PC-9 (cell line): ENCODE results near the gene SEMA4C. TPM values are rescaled to one million over a fixed set of nuclear protein-coding genes. Genes with fewer than 3 reads are reported as not detected.

Source experiments
- BruUV-seq: library from RNA; stranded (reverse); fragments of 400-500 nt; replicated peaks from 2 replicates; lab custom pipeline; 2021; lab: Mats Ljungman, UMichigan
- CTCF ChIA-PET: fragments of 300-600 bp; sonication (Branson Sonifier 250); formaldehyde crosslinking; loops from one replicate; lab custom pipeline; 2022; ENCODE audit warnings: antibody characterized with exemption; lab: Charles Lee
- POLR2A ChIA-PET: fragments of 300-600 bp; sonication (Branson Sonifier 250); formaldehyde crosslinking; loops from one replicate; lab custom pipeline; 2022; ENCODE audit warnings: antibody characterized with exemption; ENCODE audit not compliant: unreplicated experiment; lab: Charles Lee
- DNase-seq, 2 experiments: peaks; one replicate each; pipeline versions ENCODE4 v3.0.0 to v3.0.0-alpha.2; 2015 to 2022; ENCODE audit warnings: mixed read lengths in 1 of 2
- H2AFZ ChIP-seq: fragments of 200-600 bp; sonication (generic); 2 replicates; pipeline ENCODE4 v1.8.1; 2017; ENCODE audit warnings: antibody characterized with exemption
- H3F3A ChIP-seq: fragments of 200-600 bp; sonication (generic); 2 replicates; pipeline ENCODE4 v1.8.1; 2017; ENCODE audit warnings: antibody characterized with exemption, mild to moderate bottlenecking, low read depth; ENCODE audit not compliant: insufficient read depth
- H3K27ac ChIP-seq: fragments of 200-600 bp; sonication (generic); 2 replicates; pipeline ENCODE4 v1.6.1; 2016; ENCODE audit warnings: mixed run types
- H3K27me3 ChIP-seq: fragments of 200-600 bp; sonication (generic); 2 replicates; pipeline ENCODE4 v1.6.1; 2016; ENCODE audit warnings: low read depth, mixed run types; ENCODE audit not compliant: insufficient read depth
- H3K36me3 ChIP-seq: fragments of 200-600 bp; sonication (generic); 2 replicates; pipeline ENCODE4 v1.6.1; 2016; ENCODE audit warnings: low read depth, mixed run types
- H3K4me1 ChIP-seq: fragments of 200-600 bp; sonication (generic); replicated peaks from 2 replicates; pipeline ENCODE4 v1.6.1; 2016; ENCODE audit warnings: mixed run types; ENCODE audit not compliant: insufficient read depth
- H3K4me2 ChIP-seq: fragments of 200-600 bp; sonication (generic); 2 replicates; pipeline ENCODE4 v1.6.1; 2017; ENCODE audit warnings: mixed run types
- H3K4me3 ChIP-seq: fragments of 200-600 bp; sonication (generic); 2 replicates; pipeline ENCODE4 v1.6.1; 2016; ENCODE audit warnings: mixed run types
- H3K79me2 ChIP-seq: fragments of 200-600 bp; sonication (generic); 2 replicates; pipeline ENCODE4 v1.6.1; 2017; ENCODE audit warnings: low read depth, mixed run types
- H3K9me2 ChIP-seq: fragments of 200-600 bp; sonication (generic); 2 replicates; pipeline ENCODE4 v1.8.1; 2017; ENCODE audit warnings: mild to moderate bottlenecking; ENCODE audit not compliant: insufficient read depth
- H3K9me3 ChIP-seq: fragments of 200-600 bp; sonication (generic); 2 replicates; pipeline ENCODE4 v1.8.1; 2016; ENCODE audit warnings: low read depth; ENCODE audit not compliant: insufficient read depth
- H4K20me1 ChIP-seq: fragments of 200-600 bp; sonication (generic); 2 replicates; pipeline ENCODE4 v1.8.1; 2017; ENCODE audit not compliant: insufficient read depth
- EZH2 ChIP-seq: fragments of 200-600 bp; sonication (generic); IDR thresholded peaks from 2 replicates; pipeline ENCODE4 v1.8.0; 2017; ENCODE audit warnings: antibody characterized with exemption, low read depth
- intact Hi-C: fragments of 100-400 bp; cut with micrococcal nuclease; formaldehyde crosslinking; loops from one replicate; pipeline ENCODE4 v1.10.0; 2022; ENCODE audit not compliant: unreplicated experiment
- total RNA-seq: library from RNA; stranded (reverse); gene quantifications from 2 replicates; pipeline ENCODE4 v1.2.3, GENCODE V29; 2021
- TF ChIP-seq, protein P1 (sequence below): fragments of 200-600 bp; sonication (generic); conservative IDR thresholded peaks from 2 replicates; pipeline ENCODE4 v1.6.1; 2017; ENCODE audit warnings: mixed run types, antibody characterized with exemption, mild to moderate bottlenecking, moderate library complexity

SEMA4C gene
- total RNA-seq, 1 experiment from 2014 or later, result 52.8 TPM

DNA sequence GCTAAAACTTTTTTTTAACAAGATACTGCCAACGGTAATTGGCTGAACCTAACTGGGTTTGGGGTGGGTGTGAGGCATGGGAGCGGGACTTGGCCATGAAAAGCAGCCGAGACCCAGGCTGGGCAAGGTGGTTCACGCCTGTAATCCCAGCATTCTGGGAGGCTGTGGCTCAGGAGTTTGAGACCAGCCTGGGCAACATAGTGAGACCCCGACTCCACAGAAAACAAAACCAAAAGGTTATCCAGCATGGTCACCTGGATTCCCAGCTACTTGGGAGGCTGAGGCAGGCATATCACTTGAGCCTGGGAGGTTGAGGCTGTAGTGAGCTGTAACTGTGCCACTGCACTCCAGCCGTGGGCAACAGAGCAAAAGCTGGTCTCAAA is 11.0 kb upstream of the SEMA4C start:
- Histone ChIP-seq H3K4me2 (no peak overlapping the region), H3K79me2 (no peaks in the 10 kb centered on the region), H3F3A (peaks cover 16% of the 10 kb centered on the region), H3K4me1 (peaks cover 87% of the 10 kb centered on the region), H2AFZ (no peak overlapping the region), H3K4me3 (no peak overlapping the region), H3K36me3 (no peaks in the 10 kb centered on the region), H3K27me3 (no peaks in the 10 kb centered on the region), H3K27ac (no peak overlapping the region), H3K9me2 (no peaks in the 10 kb centered on the region), H3K9me3 (no peaks in the 10 kb centered on the region), H4K20me1 (no peaks in the 10 kb centered on the region)
- no TSS peak for BruUV-seq
- no peak for DNase-seq
- no peak for TF ChIP-seq EZH2
- TF ChIP-seq, protein P1, sequence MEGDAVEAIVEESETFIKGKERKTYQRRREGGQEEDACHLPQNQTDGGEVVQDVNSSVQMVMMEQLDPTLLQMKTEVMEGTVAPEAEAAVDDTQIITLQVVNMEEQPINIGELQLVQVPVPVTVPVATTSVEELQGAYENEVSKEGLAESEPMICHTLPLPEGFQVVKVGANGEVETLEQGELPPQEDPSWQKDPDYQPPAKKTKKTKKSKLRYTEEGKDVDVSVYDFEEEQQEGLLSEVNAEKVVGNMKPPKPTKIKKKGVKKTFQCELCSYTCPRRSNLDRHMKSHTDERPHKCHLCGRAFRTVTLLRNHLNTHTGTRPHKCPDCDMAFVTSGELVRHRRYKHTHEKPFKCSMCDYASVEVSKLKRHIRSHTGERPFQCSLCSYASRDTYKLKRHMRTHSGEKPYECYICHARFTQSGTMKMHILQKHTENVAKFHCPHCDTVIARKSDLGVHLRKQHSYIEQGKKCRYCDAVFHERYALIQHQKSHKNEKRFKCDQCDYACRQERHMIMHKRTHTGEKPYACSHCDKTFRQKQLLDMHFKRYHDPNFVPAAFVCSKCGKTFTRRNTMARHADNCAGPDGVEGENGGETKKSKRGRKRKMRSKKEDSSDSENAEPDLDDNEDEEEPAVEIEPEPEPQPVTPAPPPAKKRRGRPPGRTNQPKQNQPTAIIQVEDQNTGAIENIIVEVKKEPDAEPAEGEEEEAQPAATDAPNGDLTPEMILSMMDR, result no peak
- CTCF ChIA-PET, result no interaction called here
- intact Hi-C loops, result no loop called here
- POLR2A ChIA-PET, result no interaction called here

DNA sequence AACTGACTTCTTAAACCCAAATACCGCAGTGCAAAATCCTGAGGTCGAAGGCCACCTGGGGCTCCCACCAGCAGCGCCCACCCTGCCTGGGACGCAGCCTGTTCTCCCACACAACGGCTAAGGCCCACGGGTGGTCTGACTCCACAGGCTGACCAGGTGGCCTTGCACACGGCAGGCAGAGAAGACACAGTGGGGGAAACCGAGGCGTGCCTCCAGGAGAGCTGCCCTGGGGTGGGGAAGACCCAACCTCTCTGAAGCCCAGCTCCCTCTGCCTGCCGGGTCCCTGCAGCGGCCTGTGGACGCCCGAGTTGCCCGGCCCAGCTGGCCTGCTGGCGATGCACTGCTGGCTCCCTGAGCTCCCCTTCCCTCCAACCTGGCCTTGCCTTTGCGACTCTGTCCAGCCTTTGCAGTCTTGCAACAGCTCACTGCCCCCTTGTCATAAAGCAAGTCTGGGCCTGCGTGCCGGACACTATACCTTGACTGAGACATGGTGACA is 9.7 kb upstream of the SEMA4C start:
- H3K79me2 ChIP-seq, result no peaks in the 10 kb centered on the region
- no peak overlapping the region for H2AFZ ChIP-seq
- no peaks in the 10 kb centered on the region for H4K20me1 ChIP-seq
- intact Hi-C loops, result no loop called here
- H3K4me1 ChIP-seq, result peaks cover 87% of the 10 kb centered on the region
- H3K9me2 ChIP-seq, result no peaks in the 10 kb centered on the region
- H3K36me3 ChIP-seq, result no peaks in the 10 kb centered on the region
- H3K9me3 ChIP-seq, result no peaks in the 10 kb centered on the region
- no peak overlapping the region for H3K4me3 ChIP-seq
- DNase-seq, result no peak
- POLR2A ChIA-PET, result interaction anchor here (0.6 kb wide), 1 partner anchor 33 kb away, joined by 6 read pairs; no protein-coding TSS in a partner anchor
- no peak for TF ChIP-seq EZH2
- TF ChIP-seq, protein P1, result no peak
- CTCF ChIA-PET, result no interaction called here
- no peak overlapping the region for H3K27ac ChIP-seq
- no TSS peak for BruUV-seq
- peaks cover 17% of the 10 kb centered on the region for H3F3A ChIP-seq
- H3K4me2 ChIP-seq, result no peak overlapping the region
- no peaks in the 10 kb centered on the region for H3K27me3 ChIP-seq

DNA sequence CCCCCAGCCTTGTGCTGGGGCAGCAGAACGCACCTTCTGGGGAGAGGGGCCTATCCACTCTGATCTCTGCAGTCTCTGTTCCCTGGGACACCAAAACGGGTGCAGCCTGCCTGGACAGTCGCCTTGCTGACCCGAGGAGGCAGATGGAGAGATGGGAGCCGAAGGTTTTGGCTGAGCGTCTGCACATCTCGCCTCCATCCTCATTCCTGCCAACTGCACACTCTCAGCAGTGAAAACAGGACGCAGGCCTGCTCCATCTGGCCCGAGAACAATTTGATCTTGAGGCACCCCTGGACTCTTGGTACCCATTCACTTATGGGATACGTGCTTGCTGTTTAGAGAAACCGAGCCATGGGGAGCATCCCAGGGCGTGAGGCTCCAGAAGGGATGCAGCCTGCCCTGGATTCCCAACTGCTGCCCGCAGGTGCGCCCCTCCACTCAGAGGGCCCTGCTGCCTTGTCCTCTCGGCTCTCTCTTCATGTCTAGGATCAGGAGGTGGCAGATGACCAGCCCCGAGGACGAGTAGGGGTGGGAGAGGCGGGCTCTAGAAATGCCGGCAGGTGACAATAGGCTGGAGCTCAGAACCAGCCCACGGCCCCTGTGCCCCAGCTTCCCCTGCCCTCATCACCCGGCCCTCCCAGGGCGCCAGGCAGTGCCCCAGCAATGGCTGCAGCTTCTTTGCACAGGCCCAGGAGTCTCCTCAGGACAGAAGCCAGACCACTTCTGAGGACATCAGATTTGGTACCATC is 9.1 kb upstream of the SEMA4C start:
- Histone ChIP-seq H3K27ac (no peak overlapping the region), H3K4me3 (no peak overlapping the region), H3K36me3 (no peaks in the 10 kb centered on the region), H3K4me1 (peaks cover 87% of the 10 kb centered on the region), H3K9me2 (no peaks in the 10 kb centered on the region), H3K9me3 (no peaks in the 10 kb centered on the region), H2AFZ (no peak overlapping the region), H4K20me1 (no peaks in the 10 kb centered on the region), H3K79me2 (no peaks in the 10 kb centered on the region), H3K4me2 (no peak overlapping the region), H3K27me3 (no peaks in the 10 kb centered on the region), H3F3A (peaks cover 17% of the 10 kb centered on the region; the same call in 1 of the 2 replicates)
- ChIA-PET POLR2A (interaction anchor here (0.6 kb wide), 1 partner anchor 34 kb away, joined by 6 read pairs; no protein-coding TSS in a partner anchor), CTCF (no interaction called here)
- BruUV-seq, result no TSS peak
- TF ChIP-seq EZH2, result no peak
- TF ChIP-seq, protein P1, result no peak
- DNase-seq, result no peak
- intact Hi-C loops, result no loop called here
